NCI-H526 treated with DMSO at 0.1 percent for 48 hours (cell line): ENCODE measurements around the gene PLGRKT.
"Not testable (repeated sequence)": the region's sequence is repeated elsewhere in the genome, so short reads cannot be mapped to it uniquely, and the experiment has no call there.

ENCODE experiments used
- DNase-seq: peaks from one replicate; lab custom pipeline; 2025; lab: John Stamatoyannopoulos, UW

The PLGRKT gene

GRCh38 chr9:5437254-5438216, at the start of gene PLGRKT:
Gene PLGRKT, minus strand, starts transcription at chr9:5437925. Its CDS starts 5,948 bp downstream, at chr9:5431977.
- peak; percentile 79 for DNase-seq

- DNase-seq = no peak
Observed at GRCh38 chr9:5486988-5487387, 49.3 kb upstream of the PLGRKT start.

- no peak for DNase-seq
Observed at GRCh38 chr9:5485378-5486085, 47.8 kb upstream of the PLGRKT start.

- DNase-seq = no peak
Observed at GRCh38 chr9:5483306-5483705, 45.6 kb upstream of the PLGRKT start.

GRCh38 chr9:5482194-5482593, 44.5 kb upstream of the PLGRKT start:
- no peak for DNase-seq

- no peak for DNase-seq
Observed at GRCh38 chr9:5481322-5482040, 43.8 kb upstream of the PLGRKT start.

GRCh38 chr9:5480919-5481318, 43.2 kb upstream of the PLGRKT start:
- no peak for DNase-seq

GRCh38 chr9:5479994-5480694, 42.4 kb upstream of the PLGRKT start:
- no peak for DNase-seq

GRCh38 chr9:5478206-5478605, 40.5 kb upstream of the PLGRKT start:
- no peak for DNase-seq

GRCh38 chr9:5475611-5476010, 37.9 kb upstream of the PLGRKT start:
- DNase-seq = not testable (repeated sequence)

GRCh38 chr9:5470816-5471215, 33.1 kb upstream of the PLGRKT start:
- DNase-seq = no peak

GRCh38 chr9:5470122-5470521, 32.4 kb upstream of the PLGRKT start:
- DNase-seq = no peak

- no peak for DNase-seq
Observed at GRCh38 chr9:5468850-5469249, 31.1 kb upstream of the PLGRKT start.

GRCh38 chr9:5466766-5467165, 29.0 kb upstream of the PLGRKT start:
- no peak for DNase-seq

GRCh38 chr9:5466005-5466404, 28.3 kb upstream of the PLGRKT start:
- DNase-seq = no peak

- DNase-seq = not testable (repeated sequence)
Observed at GRCh38 chr9:5464831-5465330, 27.2 kb upstream of the PLGRKT start.

GRCh38 chr9:5460157-5460556, 22.4 kb upstream of the PLGRKT start:
- no peak for DNase-seq

GRCh38 chr9:5459289-5459829, 21.6 kb upstream of the PLGRKT start:
- no peak for DNase-seq

GRCh38 chr9:5455181-5455580, 17.5 kb upstream of the PLGRKT start:
- DNase-seq = no peak

GRCh38 chr9:5453673-5454072, 15.9 kb upstream of the PLGRKT start:
- DNase-seq = no peak

- DNase-seq = no peak
Observed at GRCh38 chr9:5453004-5453403, 15.3 kb upstream of the PLGRKT start.
